Left lung (tissue), 10 donors: ENCODE data around the gene STRN3. TPM values are rescaled to one million over a fixed set of nuclear protein-coding genes. Genes with fewer than 3 reads are reported as not detected.
"Not testable (repeated sequence)": the region's sequence is repeated elsewhere in the genome, so short reads cannot be mapped to it uniquely, and the experiment has no call there.

ENCODE experiments used
- ATAC-seq: fragments of 200-7000 bp; cut with Tn5 transposase; one replicate; pipeline ENCODE4 v1.9.1; 2020; ENCODE audit warnings: moderate library complexity
- DNase-seq, 4 donors: peaks; one replicate each; pipeline ENCODE4 v3.0.0-alpha.2; 2013 to 2020
- H3K27ac ChIP-seq, 2 donors: fragments of 200-600 bp; sonication (generic) in 1 of 2; one replicate each; pipeline versions ENCODE4 v1.5.0 to v1.8.0; 2020 to 2021
- H3K27me3 ChIP-seq, 2 donors: fragments of 200-600 bp; sonication (generic) in 1 of 2; one replicate each; pipeline versions ENCODE4 v1.5.0 to v1.8.0; 2020 to 2021
- H3K36me3 ChIP-seq, 2 donors: fragments of 200-600 bp; sonication (generic) in 1 of 2; one replicate each; pipeline versions ENCODE4 v1.5.0 to v1.8.0; 2020 to 2021
- H3K4me1 ChIP-seq, 2 donors: fragments of 200-600 bp; one replicate each; pipeline ENCODE4 v1.8.0; 2021
- H3K4me3 ChIP-seq, 2 donors: fragments of 200-600 bp; sonication (generic) in 1 of 2; one replicate each; pipeline versions ENCODE4 v1.5.0 to v1.8.0; 2020 to 2021; ENCODE audit warnings: mild to moderate bottlenecking in 1 of 2
- H3K9me3 ChIP-seq, 2 donors: fragments of 200-600 bp; sonication (generic) in 1 of 2; one replicate each; pipeline versions ENCODE4 v1.5.0 to v1.8.0; 2020 to 2021
- intact Hi-C, 2 donors: fragments of 100-400 bp; cut with DNase I; formaldehyde crosslinking; loops; one replicate each; pipeline versions ENCODE4 v1.11.2 to v1.14.2; 2022
- polyA plus RNA-seq, 6 donors: library from polyadenylated mRNA; unstranded; fragments of 120-200 nt; gene quantifications; one replicate each; pipeline ENCODE4 v1.2.1, GENCODE V29; 2013; ENCODE audit not compliant: insufficient read length in 6 of 6
- total RNA-seq, 2 donors: library from RNA; stranded (reverse); fragmentation: NEBNext Ultra II Directional; extraction: Animal tissue kit (Norgen Biotek cat#: 25700); gene quantifications; one replicate each; pipeline ENCODE4 v1.2.1, GENCODE V29; 2021
- TF ChIP-seq, protein P1 (sequence below), 2 donors: fragments of 200-600 bp; sonication (generic) in 1 of 2; IDR thresholded peaks; one replicate each; pipeline versions ENCODE4 v1.5.0 to v1.8.0; 2021; ENCODE audit warnings: antibody characterized with exemption in 2 of 2
- donor health status: DM: no; HTN: yes; CAD: no.
- donor health status: DM: no; HTN: no; CAD: no.

The STRN3 gene
- total and polyA plus RNA-seq, 8 donors: 31.7 to 54.7 (median 46.5) TPM

DNA sequence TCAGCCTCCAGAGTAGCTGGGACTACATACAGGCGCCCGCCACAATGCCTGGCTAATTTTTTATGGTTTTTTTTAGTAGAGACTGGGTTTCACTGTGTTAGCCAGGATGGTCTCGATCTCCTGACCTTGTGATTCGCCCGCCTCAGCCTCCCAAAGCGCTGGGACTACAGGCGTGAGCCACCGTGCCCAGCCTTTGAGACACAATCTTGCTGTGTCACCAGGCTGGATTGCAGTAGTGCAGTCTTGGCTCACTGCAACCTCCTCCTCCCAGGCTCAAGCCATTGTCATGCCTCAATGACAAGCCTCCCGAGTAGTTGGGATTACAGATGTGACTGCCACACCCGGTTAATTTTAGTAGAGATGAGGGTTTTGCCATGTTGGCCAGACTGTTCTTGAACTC is 21.3 kb upstream of the STRN3 start:
- intact Hi-C loops: no loop called here
- ATAC-seq (no peak), DNase-seq (no peak)

DNA sequence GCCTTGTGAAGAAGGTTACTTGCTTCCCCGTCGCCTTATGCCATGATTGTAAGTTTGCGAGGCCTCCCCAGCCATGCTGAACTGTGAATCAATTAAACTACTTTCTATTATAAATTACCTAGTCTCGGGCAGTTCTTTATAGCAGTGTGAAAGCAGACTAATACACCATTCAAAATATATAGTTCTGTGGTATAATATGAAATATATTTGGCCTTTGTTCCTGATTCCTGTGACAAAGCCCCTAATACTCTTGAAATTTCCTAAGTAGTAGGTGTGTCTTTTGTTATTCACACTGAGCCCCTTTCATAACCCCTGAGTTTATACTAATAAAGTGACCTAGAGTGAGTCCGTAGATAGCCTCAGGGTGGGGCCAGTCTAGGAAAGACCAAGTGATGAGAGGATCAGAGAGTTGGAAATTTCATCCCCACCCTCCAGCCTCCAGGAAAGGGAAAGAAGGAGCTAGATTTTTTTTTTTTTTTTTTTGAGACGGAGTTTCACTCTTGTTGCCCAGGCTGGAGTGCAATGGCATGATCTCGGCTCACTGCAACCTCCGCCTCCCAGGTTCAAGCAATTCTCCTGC is 19.4 kb upstream of the STRN3 start:
- DNase-seq (no peak), ATAC-seq (no peak)
- Histone ChIP-seq H3K36me3 (no peaks in the 10 kb centered on the region), H3K9me3 (no peaks in the 10 kb centered on the region), H3K27ac (no peak overlapping the region), H3K4me3 (no peak overlapping the region), H3K4me1 (no peaks in the 10 kb centered on the region), H3K27me3 (no peaks in the 10 kb centered on the region)
- TF ChIP-seq, protein P1, sequence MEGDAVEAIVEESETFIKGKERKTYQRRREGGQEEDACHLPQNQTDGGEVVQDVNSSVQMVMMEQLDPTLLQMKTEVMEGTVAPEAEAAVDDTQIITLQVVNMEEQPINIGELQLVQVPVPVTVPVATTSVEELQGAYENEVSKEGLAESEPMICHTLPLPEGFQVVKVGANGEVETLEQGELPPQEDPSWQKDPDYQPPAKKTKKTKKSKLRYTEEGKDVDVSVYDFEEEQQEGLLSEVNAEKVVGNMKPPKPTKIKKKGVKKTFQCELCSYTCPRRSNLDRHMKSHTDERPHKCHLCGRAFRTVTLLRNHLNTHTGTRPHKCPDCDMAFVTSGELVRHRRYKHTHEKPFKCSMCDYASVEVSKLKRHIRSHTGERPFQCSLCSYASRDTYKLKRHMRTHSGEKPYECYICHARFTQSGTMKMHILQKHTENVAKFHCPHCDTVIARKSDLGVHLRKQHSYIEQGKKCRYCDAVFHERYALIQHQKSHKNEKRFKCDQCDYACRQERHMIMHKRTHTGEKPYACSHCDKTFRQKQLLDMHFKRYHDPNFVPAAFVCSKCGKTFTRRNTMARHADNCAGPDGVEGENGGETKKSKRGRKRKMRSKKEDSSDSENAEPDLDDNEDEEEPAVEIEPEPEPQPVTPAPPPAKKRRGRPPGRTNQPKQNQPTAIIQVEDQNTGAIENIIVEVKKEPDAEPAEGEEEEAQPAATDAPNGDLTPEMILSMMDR (IDR thresholded peaks at IDR 0.05): no peak
- intact Hi-C loops: no loop called here

More for the DNA sequence above, 21.3 kb upstream of the STRN3 start:
- TF ChIP-seq, protein P1 (IDR thresholded peaks at IDR 0.05): no peak
- Histone ChIP-seq H3K4me3 (no peak overlapping the region), H3K27ac (no peak overlapping the region), H3K36me3 (no peaks in the 10 kb centered on the region), H3K9me3 (no peaks in the 10 kb centered on the region), H3K27me3 (no peaks in the 10 kb centered on the region), H3K4me1 (no peaks in the 10 kb centered on the region)

DNA sequence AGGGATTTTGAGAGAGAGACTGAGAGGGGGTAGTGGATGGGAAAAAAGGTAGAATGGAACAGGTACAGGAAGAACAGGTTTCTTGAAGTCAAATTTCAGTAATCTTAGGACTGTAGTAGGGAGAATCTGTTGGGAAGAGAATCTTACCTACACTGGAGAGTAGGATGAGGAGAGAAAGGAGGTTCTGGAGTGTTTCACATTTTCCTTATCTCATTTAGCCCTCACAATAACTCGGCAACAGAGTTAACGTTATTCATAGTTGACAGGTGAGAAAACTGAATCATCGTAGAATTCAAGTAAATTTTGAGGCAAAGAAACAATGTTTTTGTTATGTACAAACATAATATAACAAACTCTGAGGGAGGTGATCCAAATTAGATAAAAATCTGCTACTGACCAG is 17.2 kb upstream of the STRN3 start:
- ATAC-seq (no peak), DNase-seq (no peak)
- Histone ChIP-seq H3K27me3 (no peaks in the 10 kb centered on the region), H3K4me1 (no peaks in the 10 kb centered on the region), H3K36me3 (no peaks in the 10 kb centered on the region), H3K4me3 (no peak overlapping the region), H3K27ac (no peak overlapping the region), H3K9me3 (no peaks in the 10 kb centered on the region)
- intact Hi-C loops: no loop called here
- TF ChIP-seq, protein P1 (IDR thresholded peaks at IDR 0.05): no peak

DNA sequence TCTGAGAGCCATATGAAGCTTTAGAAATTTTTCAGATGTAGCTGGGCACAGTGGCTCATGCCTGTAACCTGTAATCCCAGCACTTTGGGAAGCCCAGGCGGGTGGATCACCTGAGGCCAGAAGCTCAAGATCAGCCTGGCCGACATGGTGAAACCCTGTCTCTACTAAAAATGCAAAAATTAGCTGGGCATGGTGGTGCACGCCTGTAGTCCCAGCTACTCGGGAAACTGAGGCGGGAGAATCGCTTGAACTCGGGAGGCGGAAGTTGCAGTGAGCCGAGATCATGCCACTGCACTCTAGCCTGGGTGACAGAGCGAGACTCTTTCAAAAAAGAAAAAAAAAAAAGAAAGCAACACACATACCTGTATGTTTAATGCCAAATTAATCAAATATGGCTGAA is 16.7 kb upstream of the STRN3 start:
- intact Hi-C loops, H3K36me3 ChIP-seq, ATAC-seq, H3K27me3 ChIP-seq, H3K27ac ChIP-seq, H3K4me1 ChIP-seq, H3K9me3 ChIP-seq, H3K4me3 ChIP-seq, DNase-seq: not testable (repeated sequence)

DNA sequence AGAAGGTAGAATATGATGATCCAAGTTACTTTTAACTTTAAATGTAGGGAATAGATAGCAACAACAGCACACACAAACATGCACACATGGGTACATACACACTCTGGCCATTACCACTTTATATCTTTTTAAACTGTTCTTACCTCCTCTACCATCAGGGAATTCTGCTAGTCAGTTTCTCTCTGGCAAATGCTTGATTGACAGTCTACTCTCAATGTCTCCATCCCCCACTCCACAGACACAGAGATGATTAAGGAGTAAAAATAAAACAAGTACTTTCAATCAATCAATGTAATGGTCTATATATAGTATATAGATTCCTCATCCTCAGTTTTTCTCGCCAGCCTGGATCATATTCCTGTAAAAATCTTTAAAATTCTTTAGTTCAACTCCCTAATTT is 16.1 kb upstream of the STRN3 start:
- Histone ChIP-seq H3K9me3 (no peaks in the 10 kb centered on the region), H3K4me3 (no peak overlapping the region), H3K27me3 (no peaks in the 10 kb centered on the region), H3K27ac (no peak overlapping the region), H3K36me3 (no peaks in the 10 kb centered on the region), H3K4me1 (no peaks in the 10 kb centered on the region)
- ATAC-seq: no peak
- TF ChIP-seq, protein P1 (IDR thresholded peaks at IDR 0.05): no peak
- intact Hi-C loops: no loop called here
- no peak for DNase-seq

DNA sequence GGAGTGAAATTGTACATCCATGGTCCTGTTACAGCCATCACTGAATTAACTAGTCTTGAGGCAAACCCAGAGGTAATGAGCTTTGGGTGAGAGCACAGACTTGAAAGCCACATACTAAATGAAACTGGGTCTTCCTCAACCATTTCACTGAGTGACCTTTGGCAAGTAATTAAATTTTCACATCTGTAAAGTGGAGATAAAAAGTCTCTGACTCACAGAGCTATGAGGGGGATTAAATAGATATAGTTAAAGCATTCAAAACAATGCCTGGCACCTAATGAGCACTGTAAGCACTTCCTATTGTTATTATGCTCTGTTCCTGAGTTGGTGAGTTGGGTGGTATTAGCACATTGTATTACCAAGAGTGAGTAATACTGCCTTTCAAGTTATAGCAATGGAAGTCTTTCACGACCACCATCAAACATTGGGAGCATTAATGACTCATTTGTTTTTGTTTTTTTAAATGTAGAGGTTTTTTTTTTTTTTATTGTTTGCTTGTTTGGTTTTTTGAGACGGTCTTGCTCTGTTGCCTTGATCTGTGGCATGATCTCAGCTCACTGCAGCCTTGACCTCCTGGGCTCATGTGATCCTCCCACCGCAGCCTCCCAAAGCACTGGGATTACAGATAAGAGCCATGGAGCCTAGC is 12.5 kb upstream of the STRN3 start:
- Histone ChIP-seq H3K36me3 (no peaks in the 10 kb centered on the region), H3K27ac (no peak overlapping the region), H3K9me3 (no peaks in the 10 kb centered on the region), H3K27me3 (no peaks in the 10 kb centered on the region), H3K4me1 (no peaks in the 10 kb centered on the region), H3K4me3 (no peak overlapping the region)
- TF ChIP-seq, protein P1 (IDR thresholded peaks at IDR 0.05): no peak
- intact Hi-C loops: no loop called here
- DNase-seq (no peak), ATAC-seq (peak; percentile 43)
